Measurements from ENCODE around the gene CER1.

Gene CER1, protein sequence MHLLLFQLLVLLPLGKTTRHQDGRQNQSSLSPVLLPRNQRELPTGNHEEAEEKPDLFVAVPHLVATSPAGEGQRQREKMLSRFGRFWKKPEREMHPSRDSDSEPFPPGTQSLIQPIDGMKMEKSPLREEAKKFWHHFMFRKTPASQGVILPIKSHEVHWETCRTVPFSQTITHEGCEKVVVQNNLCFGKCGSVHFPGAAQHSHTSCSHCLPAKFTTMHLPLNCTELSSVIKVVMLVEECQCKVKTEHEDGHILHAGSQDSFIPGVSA

DNA sequence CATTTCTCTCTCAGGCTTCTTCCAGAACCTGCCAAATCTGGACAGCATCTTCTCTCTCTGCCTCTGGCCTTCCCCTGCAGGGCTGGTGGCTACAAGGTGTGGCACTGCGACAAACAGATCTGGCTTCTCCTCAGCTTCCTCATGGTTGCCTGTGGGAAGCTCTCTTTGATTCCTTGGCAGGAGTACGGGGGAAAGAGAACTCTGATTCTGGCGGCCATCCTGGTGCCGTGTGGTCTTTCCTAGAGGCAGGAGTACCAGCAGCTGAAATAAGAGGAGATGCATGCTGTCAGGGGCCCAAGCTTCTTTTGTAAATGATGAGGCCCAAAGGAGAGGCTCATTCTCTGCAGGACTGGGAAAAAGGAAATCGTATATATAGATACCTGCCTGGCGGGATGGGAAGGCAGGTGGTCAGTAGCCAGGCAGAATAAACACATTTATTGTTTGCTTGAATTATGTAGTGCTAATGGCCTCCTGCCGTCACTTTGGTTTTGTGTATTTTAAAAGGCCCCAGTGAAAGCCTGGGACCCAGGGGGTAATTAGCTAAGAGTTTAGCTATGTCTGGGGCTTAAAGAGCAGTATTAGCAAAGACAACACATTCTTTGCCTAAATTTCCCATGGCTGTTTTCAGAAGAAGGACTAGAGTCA lies at the start of gene CER1:
CER1 (minus strand) TSS at position 343 of the 645 bp plus-strand sequence; CDS start at position 282, 61 bp downstream.
- FAIRE-seq (no peak), DNase-seq (ENCODE audit: insufficient read length, low spot score) (no peak)

DNA sequence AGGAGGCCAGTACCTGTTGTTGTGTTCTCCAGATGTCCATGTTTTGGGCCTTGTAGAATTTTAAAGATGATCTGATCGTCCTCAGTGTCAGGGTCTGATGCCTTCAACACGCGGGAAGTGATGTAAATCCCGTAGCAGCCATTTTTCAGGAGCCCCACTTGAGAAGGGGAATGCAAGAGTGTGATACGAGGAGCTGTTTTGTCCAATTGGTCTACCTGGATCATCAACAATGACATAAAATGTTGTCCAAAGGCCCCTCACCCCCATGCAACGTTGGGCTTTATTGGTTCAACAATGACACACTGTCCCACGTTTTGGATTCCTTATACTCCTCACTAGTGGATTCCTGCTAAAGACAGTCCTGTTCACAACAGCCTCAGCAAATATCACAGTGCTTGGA lies 48.1 kb upstream of the CER1 start:
- TF ChIP-seq, protein P1, sequence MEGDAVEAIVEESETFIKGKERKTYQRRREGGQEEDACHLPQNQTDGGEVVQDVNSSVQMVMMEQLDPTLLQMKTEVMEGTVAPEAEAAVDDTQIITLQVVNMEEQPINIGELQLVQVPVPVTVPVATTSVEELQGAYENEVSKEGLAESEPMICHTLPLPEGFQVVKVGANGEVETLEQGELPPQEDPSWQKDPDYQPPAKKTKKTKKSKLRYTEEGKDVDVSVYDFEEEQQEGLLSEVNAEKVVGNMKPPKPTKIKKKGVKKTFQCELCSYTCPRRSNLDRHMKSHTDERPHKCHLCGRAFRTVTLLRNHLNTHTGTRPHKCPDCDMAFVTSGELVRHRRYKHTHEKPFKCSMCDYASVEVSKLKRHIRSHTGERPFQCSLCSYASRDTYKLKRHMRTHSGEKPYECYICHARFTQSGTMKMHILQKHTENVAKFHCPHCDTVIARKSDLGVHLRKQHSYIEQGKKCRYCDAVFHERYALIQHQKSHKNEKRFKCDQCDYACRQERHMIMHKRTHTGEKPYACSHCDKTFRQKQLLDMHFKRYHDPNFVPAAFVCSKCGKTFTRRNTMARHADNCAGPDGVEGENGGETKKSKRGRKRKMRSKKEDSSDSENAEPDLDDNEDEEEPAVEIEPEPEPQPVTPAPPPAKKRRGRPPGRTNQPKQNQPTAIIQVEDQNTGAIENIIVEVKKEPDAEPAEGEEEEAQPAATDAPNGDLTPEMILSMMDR (IDR thresholded peaks at IDR 0.05; ENCODE audit: insufficient read depth, missing control alignments), result no peak
- no peak for DNase-seq (ENCODE audit: insufficient read length, low spot score)
- FAIRE-seq, result peak; percentile 95

More for the DNA sequence above, at the start of gene CER1:
- TF ChIP-seq, protein P1 (IDR thresholded peaks at IDR 0.05; ENCODE audit: insufficient read depth, missing control alignments), result no peak

DNA sequence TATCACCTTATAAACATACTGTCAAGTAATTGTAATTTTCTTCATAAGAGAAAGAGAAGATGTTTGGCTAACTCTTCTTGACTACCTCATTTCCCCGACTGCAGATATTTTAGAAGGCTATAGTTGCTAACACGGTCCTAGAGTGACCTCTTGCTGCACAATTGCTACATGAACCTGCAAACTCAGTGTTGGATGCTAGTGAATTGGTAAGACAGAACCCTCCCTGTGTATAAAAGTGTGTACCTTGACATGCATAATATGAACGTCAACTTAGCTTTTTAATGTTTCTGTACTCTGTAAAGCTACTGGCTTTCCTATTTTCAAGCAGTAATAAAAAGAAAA lies 46.7 kb upstream of the CER1 start:
- FAIRE-seq (peak; percentile 55), DNase-seq (ENCODE audit: insufficient read length, low spot score) (no peak)
- TF ChIP-seq, protein P1 (IDR thresholded peaks at IDR 0.05; ENCODE audit: insufficient read depth, missing control alignments), result peak; percentile 53

DNA sequence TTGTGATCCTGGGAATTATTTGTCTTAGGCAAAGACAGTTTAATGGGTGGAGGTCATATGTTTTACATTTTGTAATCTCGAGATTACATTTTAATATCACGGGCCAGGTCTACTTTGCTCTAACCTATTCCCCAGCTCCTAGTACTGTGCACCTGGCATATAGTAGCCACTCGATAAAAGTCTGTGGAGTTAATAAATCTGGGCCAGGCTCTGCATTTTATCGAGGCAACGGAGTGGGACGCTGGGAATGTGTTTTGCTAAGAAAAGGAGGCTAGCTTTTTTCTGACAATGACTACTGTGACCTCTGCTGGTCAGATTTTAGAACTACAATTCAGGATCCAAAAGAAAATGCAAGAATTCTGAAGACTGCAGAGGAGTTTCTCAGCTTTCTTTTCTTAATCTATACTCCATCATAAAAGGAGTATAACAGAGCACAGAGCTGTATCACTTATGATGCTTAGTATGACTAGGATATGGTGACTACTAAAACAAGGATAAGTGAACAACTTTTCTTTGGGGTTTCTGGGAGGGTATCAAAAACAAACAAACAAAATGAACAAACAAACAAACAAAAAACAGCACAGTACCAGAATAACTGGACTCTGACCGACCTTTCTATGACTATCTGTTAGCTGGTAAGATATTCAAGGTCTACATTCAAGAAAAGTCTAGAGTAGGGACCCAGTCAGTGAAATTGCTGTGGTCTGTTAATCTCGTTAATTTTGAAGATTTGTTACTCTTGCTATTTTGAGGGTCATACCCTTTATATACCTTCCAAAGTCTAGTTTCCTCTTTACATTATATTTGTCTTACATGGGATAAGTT lies 46.1 kb upstream of the CER1 start:
- peak; percentile 97 for FAIRE-seq
- TF ChIP-seq, protein P1 (IDR thresholded peaks at IDR 0.05; ENCODE audit: insufficient read depth, missing control alignments), result peak; percentile 68
- DNase-seq (ENCODE audit: insufficient read length, low spot score), result no peak

DNA sequence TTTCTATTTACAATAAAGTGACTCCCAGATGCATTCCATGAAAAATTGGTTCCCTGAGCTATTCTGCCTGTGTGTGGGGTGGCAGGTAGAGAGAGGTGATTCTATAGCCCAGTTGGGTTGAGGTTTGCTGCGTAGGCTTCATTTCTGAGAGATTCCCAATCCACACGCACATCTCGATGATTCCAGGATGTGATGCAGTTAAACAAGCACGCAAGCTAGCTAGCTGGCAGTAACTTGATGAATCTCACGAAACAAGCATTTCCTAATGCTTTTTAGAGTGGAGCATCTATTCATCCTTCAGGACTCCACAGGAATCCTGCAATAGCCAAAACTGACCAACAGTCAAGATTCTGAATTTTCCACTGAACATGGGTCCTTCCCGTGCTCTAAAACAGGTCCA lies 43.8 kb upstream of the CER1 start:
- DNase-seq (ENCODE audit: insufficient read length, low spot score) (no peak), FAIRE-seq (no peak)
- TF ChIP-seq, protein P1 (IDR thresholded peaks at IDR 0.05; ENCODE audit: insufficient read depth, missing control alignments), result no peak

DNA sequence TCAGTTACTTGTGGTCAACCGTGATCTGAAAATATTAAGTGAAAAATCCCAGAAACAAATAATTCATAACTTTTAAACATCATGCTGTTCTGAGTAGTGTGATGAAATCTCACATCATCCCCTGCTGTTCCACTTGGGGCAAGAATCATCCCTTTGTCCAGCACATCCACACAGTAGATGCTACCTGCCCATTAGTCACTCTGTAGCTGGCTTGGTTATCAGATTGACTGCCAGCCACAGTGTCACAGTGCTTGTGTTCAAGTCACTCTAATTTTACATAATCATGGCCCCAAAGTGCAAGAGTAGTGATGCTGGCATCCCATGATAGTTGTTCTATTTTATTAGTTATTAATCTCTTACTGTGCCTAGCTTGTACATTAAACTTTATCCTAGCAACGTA lies 39.1 kb upstream of the CER1 start:
- no peak for DNase-seq (ENCODE audit: insufficient read length, low spot score)
- no peak for FAIRE-seq
- TF ChIP-seq, protein P1 (IDR thresholded peaks at IDR 0.05; ENCODE audit: insufficient read depth, missing control alignments), result no peak
